ENCODE results near the gene PDGFC.
"Not testable (repeated sequence)": the region's sequence is repeated elsewhere in the genome, so short reads cannot be mapped to it uniquely, and the experiment has no call there.

Gene PDGFC

DNA sequence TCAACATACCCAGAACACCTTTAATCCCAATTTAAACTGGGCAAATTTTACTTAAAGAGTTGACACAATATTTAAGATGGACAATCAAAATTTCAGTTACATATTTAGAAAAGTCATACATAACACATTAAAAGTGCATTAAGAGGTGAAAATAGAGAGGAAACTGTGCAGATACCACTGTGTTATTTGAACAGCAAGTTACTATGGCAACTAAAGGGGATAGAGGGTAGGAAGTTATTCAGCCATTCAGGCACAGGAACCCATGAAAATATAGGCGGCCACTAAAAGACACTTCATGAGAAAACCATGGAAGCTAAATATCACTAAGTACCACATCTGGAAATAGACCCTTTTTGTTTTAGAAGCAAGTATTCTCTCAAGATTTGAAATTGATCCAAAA is 75.1 kb downstream of the PDGFC start:
- no peak for DNase-seq

DNA sequence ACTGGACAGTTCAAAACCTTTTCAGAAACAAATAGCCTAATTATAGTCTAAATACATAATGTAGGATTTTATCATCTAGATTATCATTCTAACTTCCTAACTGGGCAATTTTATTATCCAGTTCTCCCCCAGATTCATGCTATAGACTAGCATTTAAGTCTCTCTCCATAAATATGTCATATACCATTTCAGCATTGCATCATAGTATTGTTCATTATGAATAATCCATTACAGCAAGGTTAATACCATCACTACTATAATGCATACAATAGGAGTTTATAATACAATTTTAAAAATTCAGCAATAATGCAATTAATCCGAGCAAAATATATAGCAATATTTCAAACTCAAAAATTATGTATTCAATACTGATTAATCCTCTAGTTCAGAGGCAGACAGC is 77.4 kb downstream of the PDGFC start:
- no peak for DNase-seq

DNA sequence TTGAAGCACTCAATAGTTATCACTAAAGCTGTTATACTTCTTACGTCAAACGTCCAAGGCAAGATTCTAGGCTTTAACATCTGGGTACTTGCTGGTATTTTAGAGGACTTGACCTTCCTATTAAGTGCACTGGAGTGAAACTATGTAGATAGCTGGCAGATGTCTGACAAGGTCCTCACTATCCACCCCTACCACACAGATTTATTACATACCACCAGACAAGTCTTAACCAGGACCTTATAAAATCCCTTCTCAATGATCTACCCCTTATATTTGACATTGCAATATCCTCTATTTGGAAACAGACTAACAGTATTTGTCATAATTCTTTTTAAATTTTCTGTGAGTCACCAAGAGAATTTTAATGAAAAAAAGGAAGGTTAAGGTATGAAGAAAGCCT is 78.8 kb downstream of the PDGFC start:
- no peak for DNase-seq

- no peak for DNase-seq
These were observed 81.7 kb downstream of the PDGFC start for GRCh38 chr4:156889616-156890594.

DNA sequence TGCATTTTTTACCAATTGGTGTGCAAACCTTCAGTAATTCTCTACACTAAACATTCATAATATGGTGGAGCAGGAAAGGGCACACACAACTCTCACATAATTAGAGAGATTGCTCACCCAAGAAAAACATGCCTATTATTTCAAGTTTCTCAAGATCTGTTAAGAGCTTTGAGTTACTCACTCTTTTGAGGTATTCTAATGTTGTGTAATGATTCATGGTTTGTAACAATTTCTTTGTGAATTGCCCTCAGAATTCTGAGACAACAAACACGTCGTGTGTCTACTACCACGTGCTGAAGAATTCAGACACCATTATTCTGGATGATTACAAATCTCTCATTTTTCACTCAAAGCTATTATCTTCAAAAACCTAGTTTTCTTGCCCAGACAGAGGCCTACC is 82.8 kb downstream of the PDGFC start:
- DNase-seq: no peak

DNA sequence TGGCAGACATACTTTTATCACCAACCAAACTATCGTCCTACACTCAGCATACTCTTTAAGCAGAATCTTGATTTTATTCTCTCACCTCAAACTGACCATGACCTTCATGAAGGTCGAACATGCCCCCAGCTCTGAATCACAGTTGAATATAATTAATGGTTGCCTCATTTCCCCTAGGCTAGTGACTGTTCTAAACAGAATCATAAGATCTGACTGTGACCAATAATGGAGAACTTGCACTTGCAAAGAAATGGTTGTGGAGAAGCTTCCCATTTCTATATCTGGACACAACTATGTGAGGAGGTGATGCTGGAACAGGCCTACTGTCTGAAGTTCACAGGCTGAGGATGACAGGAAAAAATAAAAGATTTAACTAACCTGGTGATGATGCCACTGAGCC is 85.1 kb downstream of the PDGFC start:
- DNase-seq: no peak

DNA sequence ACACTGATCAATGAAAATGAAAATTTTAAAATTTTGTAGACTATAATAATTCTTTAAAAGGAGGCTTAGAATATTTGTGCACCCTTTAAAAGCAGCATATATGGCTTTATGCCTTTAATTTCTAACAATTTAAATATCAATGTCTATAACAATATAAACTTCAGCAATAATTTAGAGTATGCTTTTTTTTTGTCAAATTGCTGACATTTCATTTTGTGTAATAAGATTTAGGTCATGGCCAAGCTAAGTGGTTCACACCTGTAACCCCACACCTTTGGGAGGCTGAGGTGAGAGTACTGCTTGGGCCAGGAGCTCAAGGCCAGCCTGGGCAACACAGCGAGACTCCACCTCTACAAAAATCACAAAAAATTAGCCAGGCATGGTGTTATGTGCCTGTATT is 86.2 kb downstream of the PDGFC start:
- DNase-seq: no peak

GRCh38 chr4:156884183-156884582 is 87.4 kb downstream of the PDGFC start:
- no peak for DNase-seq

DNA sequence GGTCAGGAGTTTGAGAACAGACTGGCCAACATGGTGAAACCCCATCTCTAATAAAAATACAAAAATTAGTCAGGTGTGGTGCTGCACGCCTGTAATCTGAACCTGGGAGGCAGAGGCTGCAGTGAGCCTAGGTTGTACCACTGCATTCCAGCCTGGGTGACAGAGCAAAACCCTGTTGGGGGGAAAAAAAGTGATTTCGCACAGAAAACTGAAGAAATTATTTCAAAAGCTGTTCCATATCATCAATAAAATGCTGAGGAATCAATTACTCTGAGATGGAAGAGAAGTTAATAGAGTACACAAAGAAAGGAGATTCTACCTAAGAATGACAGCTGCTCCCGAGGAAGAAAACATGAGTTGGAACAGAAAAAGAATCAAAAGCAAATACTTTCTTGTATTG is 95.9 kb downstream of the PDGFC start:
- no peak for DNase-seq

DNA sequence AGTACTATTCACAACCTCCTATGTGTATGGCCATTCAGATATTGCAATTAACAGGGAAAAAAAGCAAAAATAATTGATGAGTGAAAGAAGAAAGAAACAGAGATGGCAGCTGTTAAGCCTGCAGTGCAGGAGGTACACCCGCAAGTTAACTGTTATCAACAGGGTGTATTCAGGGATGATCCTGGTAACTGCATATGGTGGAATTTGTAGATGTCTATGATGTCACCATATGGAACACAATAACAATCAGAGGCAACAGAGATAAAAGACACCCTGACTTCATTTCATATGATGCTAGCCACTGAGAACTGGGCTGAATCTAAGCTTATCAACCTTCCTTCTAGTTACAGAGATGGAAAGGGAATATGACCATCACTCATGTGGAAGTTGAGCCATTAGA is 96.5 kb downstream of the PDGFC start:
- DNase-seq: no peak

- DNase-seq: no peak
These were observed 97.8 kb downstream of the PDGFC start for GRCh38 chr4:156873799-156874198.

DNA sequence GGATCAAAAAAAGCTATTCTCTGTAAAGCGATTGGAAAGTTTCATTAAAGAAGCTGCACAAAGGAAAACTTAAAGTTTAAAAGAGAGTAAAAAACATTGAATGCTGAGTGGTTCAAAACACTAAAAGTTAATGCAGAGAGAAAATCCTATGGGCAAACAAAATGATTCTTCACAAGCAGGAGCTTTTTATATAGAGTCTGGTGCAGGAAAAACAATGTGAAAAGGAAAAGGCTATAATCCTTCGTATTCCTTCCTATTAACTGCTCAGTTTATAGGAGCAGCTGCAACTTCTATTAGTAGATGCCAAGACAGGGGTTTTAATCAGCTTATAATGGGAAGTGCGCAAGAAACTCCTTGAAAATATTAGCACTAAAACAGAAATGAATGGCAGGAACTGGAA is 100.7 kb downstream of the PDGFC start:
- DNase-seq: no peak

- no peak for DNase-seq
These were observed 101.5 kb downstream of the PDGFC start for GRCh38 chr4:156870131-156870530.

DNA sequence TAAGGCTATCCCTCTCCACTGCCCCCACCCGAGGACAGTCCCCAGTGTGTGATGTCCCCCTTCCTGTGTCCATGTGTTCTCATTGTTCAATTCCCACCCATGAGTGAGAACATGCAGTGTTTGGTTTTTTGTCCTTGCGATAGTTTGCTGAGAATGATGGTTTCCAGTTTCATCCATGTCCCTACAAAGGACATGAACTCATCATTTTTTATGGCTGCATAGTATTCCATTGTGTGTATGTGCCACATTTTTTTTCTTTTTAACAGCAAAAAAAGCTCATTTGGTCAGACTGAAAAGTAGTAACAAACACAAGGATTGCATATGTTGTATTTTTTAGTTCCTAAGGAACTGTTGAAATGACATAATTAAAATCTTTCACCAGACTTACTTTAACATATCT is 105.5 kb downstream of the PDGFC start:
- DNase-seq: not testable (repeated sequence)

DNA sequence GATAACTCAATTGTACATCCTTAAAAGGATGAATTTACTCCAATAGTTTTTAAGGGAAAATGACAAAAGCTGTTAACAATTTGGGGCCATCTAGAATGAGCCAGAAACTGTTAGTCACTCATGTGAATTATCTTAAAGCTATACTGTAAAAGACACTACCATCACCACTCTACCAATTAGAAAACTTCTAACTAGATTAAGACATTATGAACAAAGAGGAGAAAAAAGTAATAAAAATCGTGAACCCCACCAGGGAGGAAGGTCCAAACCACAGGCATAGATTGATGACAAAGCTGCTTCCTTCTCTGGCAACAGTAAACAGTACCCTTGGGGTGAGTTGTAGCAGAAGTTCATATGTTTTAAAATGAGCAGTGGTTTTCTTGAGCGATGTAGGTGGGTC is 106.1 kb downstream of the PDGFC start:
- no peak for DNase-seq

DNA sequence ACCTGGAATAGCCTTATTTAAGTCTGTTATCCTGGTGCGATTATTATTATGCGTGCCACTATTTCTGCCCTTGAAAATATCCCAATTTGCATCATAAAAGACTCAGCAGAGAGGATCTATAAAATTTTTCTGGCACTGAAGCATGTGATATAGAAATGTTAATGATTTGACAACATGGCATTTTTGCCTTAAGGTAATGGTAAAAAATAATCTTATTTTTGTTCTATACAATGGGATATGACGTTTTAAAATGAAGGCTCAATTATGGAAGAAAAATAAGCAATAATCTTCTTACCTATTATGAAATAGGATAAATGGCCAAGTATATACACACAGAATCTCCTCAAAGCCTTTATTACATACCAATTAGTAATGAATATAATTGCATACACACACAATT is 113.5 kb downstream of the PDGFC start:
- no peak for DNase-seq

DNA sequence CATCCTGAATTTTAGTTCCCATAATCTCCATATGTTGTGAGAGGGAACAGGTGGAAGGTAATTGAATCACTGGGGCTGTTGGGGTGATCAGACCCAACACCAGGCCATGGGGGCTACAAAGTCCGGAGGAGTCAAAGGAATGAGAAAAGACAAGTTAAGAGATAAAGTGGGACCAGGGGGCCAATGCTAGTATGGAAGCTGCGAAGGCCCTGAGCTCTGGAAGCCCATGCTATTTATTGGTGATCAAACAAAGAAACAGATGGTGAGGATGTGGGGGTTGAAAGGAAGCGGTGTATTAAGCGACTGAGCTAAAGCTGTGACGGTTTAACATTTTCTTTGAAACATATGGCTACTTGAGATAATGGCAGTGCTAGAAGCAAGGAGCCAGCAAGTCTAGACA is 132.8 kb downstream of the PDGFC start:
- DNase-seq: no peak

DNA sequence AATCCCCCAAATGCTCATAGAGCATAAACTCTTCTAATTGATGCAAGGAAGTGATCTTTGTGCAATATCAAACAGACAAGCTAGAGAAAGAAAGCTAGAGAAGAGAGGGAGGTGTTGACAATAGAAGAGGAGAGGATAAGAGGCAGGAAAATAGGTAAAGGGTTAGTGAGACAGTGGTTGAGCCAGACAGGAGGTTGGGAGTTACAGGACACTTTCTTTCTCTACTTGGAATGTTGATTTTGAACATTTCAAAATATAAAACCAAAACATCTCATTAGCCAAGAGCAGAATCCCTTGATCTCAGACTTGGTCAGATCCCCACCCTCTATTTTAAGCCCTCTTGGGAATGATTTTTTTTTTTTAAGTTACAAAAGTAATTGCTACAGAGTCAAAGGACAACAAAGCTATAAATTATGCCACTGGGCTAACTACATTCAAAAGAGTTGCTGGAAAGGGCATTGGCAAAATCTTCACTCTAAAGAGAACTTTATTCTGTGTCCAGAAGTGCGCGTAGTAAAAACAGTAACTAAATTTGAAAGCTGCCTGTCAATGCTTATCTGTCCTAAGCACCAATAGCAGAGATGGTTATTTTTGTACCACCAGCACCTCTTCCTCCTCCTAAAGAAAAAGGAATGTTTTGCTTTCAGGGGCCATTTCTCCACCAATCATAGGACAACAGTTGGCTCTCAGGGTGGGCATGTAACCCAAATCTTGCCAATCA is 133.8 kb downstream of the PDGFC start:
- DNase-seq: no peak

GRCh38 chr4:156832886-156833285 is 138.7 kb downstream of the PDGFC start:
- DNase-seq: no peak

- DNase-seq: no peak
These were observed 141.2 kb downstream of the PDGFC start for GRCh38 chr4:156830351-156830750.

- DNase-seq: no peak
These were observed 142.3 kb downstream of the PDGFC start for GRCh38 chr4:156829201-156829873.

DNA sequence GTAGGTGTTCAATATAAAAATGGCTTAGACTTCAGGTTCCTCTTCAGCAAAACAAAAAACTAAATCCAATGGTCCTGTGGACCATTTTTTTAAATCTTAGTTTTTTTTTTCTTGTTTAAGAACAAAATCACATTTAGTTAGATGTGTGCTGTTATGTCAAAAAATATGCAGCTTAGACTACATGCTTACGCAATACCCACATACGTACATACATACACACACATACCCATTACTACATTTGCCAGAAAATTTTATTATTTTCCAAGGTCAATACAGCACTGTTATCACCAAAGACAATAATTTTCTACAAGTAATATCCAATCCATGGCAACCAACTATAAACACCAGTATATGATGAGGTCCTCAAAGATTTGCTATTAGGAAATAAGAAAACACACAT is 144.1 kb downstream of the PDGFC start:
- no peak for DNase-seq

DNA sequence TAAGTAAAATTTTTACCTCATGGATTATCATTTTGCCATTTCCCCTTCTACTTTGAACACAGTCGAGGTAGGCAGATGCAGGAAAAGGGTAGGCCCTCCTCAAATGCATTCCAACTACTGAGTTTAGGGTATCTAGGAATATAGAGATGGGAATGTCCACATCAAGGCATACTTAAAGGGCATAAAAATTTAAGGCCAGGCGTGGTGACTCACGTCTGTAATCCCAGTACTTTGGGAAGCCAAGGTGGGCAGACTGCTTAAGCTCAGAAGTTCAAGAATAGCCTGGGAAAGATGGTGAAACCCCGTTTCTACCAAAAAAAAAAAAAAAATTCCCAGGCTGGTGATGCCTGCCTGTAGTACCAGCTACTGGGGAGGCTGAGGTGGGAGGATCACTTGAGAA is 146.5 kb downstream of the PDGFC start:
- no peak for DNase-seq
